GM18951 (cell line): ENCODE measurements around the gene FHIT.

ENCODE experiments used
- POLR2A ChIP-seq: IDR thresholded peaks from 4 replicates; pipeline ENCODE4 v1.6.1; 2011; ENCODE audit warnings: mild to moderate bottlenecking; ENCODE audit not compliant: insufficient read length, insufficient read depth; ENCODE audit errors: extremely low read depth
- in situ Hi-C: fragments of 300-500 bp; cut with MboI; formaldehyde crosslinking; loops from one replicate; pipeline ENCODE4 v1.12.0; 2022; ENCODE audit warnings: low sequenced_read_pairs, mixed read lengths, inconsistent platforms; ENCODE audit not compliant: unreplicated experiment

FHIT gene

GRCh38 chr3:60475096-60475495 lies 776.2 kb downstream of the FHIT start:
- in situ Hi-C loops, result no loop called here

GRCh38 chr3:60469481-60469880 lies 781.8 kb downstream of the FHIT start:
- no peak for TF ChIP-seq POLR2A
- in situ Hi-C loops, result no loop called here

More at GRCh38 chr3:60475096-60475495, 776.2 kb downstream of the FHIT start:
- TF ChIP-seq POLR2A, result no peak

- TF ChIP-seq POLR2A, result no peak
These were observed 787.6 kb downstream of the FHIT start for GRCh38 chr3:60463685-60464084.

DNA sequence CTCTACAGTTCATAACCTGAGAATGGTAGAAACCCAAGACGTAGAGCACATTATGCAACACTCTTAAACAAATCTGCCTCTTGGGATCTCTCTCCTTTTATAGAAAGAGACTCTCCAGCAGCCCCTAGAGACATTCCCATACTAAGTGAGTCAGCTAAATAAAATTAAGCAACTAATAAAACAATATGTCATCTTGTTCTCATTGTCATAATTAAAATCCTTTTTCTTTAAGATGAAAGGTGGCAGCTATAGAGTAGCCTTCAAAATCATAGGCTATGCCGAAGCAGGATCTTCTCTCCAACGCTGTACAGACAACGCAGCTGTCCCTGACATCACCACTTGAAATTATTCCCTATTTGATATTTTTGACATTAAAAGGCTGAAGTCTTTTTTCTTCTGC lies 790.0 kb downstream of the FHIT start:
- no peak for TF ChIP-seq POLR2A
- in situ Hi-C loops, result no loop called here

More at GRCh38 chr3:60463685-60464084, 787.6 kb downstream of the FHIT start:
- in situ Hi-C loops, result no loop called here

DNA sequence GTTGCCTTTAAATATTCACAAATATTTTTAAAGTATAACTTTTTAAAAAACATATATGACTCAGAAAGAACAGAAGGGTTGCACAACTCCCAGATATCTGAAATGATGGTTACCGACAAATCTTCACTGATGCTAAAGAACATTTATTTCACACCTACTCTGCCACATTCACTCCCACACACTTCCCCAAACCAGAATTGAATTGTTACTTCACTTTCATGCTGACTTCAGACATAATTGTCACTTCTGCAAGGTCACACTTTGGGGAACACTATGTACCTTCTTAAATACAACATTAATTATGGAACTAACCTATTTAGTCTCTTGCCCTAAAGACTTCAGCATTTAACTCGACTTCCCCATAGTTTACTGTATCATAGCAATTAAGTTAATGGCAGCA lies 795.1 kb downstream of the FHIT start:
- in situ Hi-C loops, result no loop called here
- no peak for TF ChIP-seq POLR2A

DNA sequence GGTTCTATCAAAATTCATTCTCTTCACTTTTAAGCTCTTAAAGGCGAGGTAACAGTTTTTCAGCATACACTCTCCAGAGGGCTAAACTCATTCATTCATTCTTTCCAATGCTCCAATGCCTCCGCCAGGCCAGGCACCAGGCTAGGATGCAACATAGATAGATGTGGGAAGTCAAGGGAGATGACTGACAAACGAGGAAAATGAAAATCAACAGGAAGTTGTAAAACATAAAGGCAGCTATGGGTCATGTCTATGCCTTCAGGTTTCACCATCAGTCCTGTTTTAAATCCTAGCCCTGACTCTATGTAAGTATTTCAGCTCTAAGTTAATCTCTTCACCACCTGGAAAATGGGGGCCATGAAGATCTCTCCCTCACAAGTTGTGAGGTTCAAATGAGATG lies 797.9 kb downstream of the FHIT start:
- no peak for TF ChIP-seq POLR2A
- in situ Hi-C loops, result no loop called here

DNA sequence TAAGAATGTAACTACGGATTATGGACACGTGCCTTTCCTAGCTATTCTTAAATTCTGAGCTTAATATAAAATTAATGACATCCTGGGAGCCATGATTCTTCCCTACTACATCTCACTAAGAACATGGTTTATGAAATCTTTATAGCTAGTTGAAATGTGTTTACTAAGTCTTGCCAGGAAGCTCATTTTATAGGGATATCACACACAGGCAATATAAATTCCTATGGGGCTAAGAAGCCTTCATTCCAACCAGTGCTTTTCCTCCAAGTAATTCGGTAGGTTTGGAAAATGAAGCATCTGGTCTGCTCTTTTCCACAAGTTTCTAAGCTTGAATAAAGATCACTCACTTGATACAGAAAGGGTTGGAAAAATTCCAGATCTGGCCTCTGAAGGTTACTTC lies 802.6 kb downstream of the FHIT start:
- in situ Hi-C loops, result no loop called here
- no peak for TF ChIP-seq POLR2A

DNA sequence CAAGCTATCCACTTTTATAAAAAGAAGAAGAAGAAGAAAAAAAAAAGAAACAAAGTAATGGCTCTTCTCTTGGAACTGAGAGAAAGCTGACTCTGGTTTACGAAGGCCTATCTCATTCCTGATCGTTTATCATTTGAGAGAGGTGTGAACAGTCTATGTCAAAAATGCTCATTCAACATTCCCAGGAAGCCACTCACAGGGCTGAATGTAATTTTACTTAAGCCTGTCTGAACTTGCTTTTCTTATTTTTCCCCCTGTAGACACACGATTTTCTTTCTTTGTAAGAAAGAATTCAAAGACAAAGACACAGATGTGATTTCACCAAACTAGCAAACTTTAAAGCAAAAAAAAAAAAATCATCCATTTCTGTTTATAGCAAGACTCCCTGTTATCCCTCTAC lies 805.8 kb downstream of the FHIT start:
- in situ Hi-C loops, result no loop called here
- no peak for TF ChIP-seq POLR2A

- no peak for TF ChIP-seq POLR2A
These were observed 806.3 kb downstream of the FHIT start for GRCh38 chr3:60444898-60445437.

GRCh38 chr3:60440869-60441268 lies 810.4 kb downstream of the FHIT start:
- TF ChIP-seq POLR2A, result no peak
- in situ Hi-C loops, result no loop called here

More at GRCh38 chr3:60444898-60445437, 806.3 kb downstream of the FHIT start:
- in situ Hi-C loops, result no loop called here

DNA sequence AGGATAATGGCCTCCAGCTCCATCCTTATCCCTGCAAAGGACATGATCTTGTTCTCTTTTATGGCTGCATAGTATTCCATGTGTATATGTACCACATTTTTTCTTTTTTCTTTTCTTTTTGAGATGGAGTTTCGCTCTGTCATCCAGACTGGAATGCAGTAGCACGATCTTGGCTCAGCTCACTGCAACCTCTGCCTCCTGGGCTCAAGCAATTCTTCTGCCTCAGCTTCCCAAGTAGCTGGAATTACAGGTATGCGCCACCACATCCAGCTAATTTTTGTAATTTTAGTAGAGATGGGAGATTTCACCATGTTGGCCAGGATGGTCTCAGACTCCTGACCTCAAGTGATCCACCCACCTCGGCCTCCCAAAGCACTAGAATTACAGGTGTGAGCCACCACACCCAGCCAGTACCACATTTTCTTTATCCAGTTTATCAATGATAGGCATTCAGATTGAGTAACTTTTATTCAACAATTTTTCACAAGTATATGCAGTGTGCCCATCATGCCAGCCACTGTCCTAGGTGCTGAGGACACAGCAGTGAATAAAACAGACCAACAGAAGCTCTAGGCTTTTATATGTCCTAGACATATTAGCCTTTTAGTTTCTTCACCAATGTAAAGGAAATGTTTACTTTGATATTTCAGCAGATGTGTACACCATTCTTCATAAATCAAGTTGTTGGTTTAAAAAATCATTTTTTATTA lies 815.2 kb downstream of the FHIT start:
- TF ChIP-seq POLR2A, result no peak

DNA sequence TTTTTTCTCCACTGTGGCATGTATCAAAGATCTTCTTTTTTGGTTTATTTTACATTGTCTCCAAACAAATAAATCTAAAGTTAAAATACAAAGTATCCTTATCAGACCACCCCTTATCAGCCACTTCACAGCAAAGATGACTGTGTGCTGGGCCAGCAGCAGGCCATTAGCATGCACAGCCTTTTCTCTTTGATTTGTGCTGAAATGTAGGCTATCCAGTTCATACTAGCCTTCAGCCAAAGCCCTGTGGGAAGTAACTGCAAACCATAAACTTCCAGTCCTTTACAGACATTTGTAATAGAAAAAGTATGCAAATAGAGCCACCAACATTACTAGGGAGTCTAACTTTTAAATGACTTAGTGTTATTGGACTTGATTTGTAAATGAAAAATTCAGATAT lies 816.3 kb downstream of the FHIT start:
- in situ Hi-C loops, result no loop called here
- no peak for TF ChIP-seq POLR2A

More for the DNA sequence above, 815.2 kb downstream of the FHIT start:
- in situ Hi-C loops, result no loop called here

DNA sequence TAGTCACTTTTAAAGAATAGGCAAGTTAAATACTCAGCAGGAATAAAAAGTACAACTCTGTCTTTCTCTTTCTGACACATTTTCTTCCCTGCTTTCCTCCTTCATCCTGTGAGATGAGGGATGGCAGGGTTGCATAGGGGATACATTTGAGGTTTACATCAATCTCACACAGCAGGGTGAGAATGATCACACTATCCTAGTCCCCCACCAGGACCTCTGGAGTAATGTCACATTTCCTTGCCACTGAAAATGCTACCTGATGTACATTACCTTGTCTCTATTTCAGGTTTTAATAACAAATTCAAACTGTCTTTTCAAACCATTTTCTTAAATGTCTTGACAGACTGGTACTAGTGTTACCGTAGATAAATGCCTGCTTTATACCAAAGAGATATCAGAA lies 816.9 kb downstream of the FHIT start:
- TF ChIP-seq POLR2A, result no peak

GRCh38 chr3:60431599-60431958 lies 819.7 kb downstream of the FHIT start:
- no peak for TF ChIP-seq POLR2A
- in situ Hi-C loops, result no loop called here

More for the DNA sequence above, 816.9 kb downstream of the FHIT start:
- in situ Hi-C loops, result no loop called here
